IPS-NIHi11 (cell line): ENCODE data around the gene MYADML2.

Experiments
- DNase-seq: peaks from one replicate; pipeline ENCODE4 v3.0.0; 2012; ENCODE audit warnings: mixed read lengths, low spot score

The MYADML2 gene

DNA sequence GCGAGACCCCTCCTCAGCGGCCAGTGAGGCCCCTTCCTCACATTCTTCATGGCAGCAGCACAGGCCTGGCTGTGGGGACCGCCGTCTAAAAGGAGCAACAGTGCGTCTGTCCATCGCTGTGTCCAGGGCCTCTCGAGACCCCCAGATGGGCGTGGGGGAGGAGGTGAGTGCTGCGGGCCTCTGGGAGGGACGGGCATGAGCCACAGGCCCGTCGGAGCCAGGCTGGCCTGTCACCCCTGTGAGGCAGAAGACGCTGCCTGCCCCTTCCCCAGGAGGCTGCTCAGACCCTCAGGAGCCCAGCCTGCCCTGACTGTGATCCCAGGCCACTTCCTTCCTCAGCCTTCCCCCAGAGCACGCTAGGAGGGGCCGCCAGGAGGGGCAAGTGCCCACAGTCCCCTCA, 7.8 kb downstream of the MYADML2 start:
- DNase-seq: no peak

DNA sequence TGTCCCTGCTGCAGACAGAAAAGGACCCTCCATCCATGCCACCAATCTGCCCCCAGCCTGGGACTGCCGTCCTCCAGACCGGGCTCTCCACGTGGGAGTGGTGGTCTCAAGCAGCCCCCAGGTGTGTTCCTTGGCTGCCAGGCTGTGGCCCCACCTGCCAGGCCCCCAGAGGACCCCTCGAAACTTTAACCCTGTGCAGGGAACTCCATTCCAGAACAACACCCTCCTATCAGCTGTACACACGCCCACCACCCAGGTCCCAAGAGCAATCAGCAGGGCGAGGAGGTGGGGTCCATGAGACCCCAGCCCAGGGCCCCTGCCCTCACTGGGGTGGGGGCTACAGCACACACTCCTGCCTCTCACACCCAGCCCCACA, 11.3 kb downstream of the MYADML2 start:
- DNase-seq: no peak

DNA sequence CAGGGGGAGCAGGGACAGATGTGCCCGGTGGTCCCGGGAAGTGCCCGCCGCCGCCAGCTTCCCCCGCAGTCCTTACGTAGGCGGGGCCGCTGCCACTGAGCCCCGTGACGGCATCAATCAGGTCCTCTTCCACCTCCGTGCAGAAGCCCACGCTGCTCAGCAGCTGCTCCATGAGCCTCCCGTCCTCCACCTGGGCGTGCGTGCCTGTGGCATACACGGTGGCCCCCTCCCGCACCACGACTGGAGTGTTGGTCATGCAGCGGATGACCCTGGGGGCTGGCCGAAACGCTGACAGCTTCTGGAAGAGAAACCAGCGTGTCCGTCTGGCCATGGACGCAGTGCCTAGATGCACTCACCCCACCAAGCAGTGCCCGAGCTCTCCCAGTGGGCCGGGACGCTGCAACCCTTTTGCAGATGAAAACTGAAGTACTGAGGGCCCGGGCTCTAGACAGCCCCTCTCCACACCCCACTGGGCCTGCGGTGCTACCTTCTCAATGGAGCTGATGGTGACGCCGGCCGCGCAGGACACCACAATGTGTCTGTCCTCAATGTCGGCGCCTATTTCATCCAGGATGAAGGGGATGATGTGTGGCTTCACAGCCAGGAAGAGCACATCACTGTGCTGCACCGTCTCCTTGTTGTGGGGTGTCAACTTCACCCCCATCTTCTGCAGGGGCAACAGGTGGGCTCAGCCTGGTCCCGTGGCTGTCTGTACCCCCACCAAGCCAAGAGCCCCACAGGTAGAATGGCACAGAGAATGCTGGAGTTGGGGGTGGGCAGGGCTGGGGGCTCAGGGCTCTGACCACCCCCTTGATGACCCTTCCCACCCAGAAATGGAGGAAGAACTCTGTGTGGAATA, 12.0 kb downstream of the MYADML2 start:
- DNase-seq: no peak

DNA sequence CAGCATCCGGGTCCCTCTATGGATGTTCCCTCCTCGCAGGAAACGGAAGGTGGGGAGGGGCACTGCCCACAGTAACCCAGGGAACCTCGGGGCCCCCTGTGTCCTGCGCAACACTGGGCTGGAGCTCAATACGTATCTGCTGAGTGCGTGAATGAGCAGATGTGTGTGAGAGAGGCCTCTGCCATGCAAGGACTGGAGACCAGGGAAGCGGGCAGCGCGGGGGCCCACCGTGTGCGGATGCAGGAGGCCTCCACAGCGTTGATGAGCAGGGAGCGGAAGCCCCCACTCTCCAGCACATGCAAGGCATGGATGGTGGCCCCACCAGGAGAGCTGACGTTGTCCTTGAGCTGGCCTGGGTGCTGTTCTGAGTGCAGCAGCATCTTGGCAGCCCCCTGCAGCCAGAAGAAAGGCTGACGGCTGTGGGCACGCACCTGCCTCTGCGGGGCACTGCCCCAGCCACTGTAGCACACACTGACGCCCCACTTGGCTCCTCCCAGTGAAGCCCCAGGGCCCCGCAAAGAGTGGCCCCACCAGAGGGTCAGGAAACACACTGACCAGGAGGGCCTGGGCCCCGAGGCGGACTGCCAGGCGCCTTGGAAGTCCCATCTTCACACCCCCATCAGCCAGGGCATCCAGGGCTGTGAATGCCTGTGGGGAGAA, 12.8 kb downstream of the MYADML2 start:
- DNase-seq: no peak

DNA sequence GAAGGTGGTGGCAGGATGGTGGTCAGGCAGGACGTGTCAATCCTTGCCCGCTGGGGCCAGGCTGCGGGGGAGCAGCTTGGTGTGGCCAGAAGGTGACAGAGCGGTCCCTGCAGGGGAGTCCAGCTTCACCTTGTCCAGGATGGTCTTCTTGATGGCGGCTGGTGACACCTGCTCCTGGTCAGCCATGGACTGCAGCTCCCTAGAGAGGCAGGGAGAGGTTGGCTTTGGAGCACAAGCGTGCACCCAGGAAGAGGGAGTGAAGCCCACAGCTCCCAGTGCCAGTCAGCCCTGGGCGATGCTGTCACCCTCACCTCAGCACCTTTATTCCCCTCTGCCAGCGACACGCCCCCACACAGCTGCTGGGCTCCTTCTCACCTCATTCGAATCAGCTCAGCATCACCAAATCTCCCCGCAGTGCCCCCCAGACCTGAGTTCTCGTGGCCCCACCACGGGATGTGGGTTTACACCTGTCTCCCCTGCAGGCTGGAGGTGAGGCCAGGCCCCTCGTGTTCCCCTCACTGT, 13.8 kb downstream of the MYADML2 start:
- no peak for DNase-seq

DNA sequence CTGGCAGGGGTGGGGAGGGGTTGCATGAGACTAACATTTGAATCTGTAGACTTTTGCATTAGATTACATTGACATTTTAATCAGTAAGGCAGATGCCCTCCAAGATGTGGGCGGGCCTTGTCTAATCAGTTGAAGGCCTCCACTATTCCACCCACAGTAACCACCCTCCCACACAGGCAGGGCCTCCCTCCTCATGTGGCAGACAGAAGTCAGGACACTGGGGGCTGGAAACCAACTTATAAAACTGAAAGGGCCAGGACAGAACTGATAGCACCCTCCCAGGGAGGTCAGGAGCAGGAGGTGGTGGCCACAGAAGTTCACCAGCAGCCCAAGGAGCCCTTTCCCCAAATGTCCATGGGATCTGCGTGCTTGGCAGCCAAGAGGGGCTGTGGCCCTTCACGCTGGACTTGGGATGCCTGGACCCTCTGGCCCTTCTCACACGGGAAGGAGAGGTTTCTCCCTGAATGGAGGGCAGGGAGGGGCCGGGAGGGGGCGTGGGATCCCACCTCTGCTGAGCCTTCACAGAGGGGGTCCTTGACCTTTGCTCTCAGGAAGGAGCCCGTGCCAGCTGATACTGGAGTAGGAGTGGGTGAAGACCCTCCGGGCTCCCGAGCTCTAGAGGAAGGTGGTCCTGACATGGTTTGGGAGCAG, 14.6 kb downstream of the MYADML2 start:
- DNase-seq: no peak

DNA sequence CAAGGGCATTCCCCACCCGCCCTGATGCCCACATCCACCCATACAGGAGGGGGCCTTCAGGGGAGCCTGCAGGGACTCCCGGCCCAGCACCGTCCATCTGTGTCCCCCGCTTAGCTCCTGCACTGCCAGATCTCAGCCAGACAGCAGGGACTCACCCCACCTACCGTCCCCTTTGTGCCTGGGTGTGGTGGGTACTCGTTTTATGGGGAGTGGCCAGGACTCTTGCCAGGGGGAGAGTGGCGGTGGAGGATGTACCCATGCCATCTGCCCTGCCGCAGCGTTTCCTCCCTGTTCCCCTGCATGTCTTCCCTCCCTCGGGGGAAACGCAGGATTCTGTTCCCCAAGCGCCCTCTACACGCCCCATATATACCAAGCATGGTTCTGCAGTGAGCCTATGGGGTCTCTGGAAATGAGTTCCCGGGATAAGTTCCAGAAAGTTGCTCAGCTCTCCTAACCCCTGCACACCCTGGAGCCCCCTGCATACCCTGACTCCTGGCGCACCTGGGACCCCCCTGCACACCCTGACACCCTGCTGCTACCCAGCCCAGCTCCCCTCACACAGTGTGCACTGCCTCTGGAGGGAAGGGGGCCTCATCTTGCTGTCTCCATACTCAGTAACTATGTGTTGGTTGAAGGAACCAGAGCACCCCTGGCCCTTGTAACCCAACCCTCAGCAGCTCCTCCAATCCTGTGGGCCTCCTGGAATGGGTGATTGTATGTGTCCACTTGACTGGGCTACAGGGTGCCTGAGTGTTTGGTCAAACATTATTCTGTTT, 15.3 kb downstream of the MYADML2 start:
- DNase-seq: no peak

DNA sequence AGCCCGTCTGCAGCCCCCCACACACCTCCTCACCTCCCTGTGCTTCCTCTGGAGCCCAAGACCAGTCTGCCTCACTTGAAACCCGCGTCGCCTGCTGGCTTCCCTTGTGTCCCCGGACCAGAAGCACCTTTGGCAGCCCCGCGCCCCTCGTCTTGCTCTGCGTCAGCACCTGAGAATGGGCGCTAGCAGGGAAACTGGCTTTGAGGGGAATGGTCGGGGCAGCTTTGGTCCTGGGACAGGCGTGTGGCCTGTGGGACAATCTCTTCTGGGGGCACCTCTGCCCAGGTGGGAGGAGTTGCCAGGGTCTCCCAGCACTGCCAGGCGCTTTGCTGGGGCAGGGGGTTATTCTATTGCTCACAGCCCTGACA, 15.9 kb downstream of the MYADML2 start:
- DNase-seq: no peak

DNA sequence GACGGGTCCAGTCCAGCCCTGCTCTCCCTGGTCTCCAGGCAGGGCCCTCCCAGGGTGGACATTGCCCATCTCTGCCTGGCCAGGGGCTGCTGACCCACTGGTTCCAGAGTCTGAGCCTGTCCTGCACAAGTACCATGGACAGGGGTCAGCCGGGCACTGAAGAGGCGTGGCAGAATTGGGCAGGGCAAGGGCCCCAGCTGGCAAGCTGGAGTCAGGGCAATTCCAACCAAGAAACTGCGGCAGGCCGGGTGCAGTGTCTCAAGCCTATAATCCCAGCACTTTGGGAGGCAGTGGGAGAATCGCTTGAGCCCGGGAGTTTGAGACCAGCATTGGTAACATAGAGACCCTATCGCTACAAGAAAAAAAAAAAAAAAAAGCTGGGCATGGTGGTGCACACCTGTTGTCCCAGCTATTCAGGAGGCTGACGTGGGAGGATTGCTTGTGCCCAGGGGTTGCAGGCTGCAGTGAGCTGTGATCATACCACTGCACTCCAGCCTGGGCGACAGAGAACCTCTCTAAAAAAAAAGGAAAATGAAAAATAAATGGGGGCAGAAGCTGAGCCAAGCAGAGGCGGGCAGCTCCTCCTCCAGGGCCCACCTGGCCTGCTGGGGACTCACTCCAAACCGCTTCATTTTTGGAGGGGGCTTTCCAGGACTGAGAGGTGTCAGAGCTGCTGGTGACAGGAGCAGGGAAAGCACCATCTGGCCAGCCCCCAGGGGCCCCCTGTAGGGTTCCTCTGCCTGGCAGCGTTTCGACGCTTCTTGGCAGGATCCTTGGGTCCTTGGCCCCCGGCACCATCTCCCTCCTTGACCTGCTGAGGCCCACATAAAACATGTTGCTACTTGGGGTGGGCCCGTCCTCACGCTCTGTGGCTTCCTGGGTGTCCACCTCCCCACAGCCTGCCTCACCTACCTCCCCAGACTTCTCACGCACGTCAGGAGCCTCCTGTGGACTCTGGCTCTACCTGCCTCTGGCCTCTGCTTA, 16.6 kb downstream of the MYADML2 start:
- peak; percentile 30 for DNase-seq

DNA sequence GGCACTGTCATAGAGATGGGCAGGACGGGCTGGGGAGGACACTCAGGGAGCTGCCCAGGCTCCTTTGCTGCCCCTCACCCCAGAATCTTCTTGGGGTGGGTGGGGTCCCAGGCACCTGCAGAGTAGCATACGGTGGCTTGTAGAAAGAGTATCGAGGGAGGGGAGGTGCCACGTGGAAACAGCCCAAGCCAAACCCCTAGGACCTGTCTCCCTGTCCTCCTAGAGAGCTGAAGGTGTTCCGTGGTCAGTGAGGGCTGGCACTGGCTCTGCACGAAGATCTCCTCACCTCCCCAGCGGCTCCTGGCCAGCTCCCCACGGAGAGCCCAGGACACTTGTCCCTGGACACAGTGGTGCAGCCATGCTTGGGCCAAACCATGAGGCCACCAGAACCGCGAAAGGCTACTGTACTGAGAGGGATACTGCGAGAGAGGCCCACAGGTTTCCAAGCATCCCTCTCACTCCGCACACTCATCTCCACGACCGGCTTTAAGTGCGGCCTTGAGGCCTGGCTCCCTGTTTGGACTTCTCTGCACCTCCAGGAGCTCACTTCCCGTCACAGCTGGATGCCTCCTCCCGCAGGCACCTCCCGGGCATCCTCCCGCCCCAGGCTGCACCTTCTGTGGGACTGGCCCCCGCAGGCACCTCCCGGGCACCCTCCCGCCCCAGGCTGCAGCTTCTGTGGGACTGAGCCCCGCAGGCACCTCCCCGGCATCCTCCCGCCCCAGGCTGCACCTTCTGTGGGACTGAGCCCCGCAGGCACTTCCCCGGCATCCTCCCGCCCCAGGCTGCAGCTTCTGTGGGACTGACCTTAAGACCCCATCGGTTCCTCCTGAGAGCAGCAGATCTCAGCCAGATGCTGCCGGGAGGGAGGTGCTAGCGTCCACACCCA, 17.5 kb downstream of the MYADML2 start:
- DNase-seq: no peak

DNA sequence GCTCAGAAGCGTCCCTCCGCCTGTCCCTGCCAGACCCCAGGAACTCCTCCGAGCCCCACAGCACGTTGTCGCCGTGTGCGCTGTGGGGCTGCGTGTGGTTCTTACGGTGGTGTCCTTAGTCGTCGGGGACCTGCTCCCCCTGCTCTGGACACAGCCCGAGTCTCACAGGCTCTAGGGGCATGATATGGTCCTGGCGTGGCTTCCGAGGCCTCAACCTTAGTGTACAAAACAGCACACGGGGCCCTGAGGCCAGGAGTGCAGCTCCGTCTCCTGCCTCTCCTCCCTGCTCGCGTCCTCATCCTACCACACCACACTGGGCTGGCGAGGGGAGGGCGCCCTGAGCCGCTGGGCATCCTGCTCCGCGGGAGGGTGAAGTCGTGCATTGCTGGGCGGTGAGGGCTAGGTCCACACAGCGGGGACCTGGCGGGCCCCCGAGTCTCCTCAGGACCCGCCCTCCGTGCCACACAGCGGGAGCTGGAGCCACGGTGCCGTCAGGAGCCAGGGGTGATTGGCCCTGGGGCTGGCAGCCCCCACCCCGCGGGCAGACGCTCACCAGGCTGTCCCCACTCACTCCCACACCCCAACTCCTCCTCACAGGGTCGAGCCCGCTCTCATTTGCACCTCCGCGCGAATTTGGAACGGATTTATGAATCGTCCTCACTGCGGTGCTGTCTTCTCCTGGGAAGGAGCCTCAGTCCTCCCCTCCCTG, 18.3 kb downstream of the MYADML2 start:
- DNase-seq: peak; percentile 25

DNA sequence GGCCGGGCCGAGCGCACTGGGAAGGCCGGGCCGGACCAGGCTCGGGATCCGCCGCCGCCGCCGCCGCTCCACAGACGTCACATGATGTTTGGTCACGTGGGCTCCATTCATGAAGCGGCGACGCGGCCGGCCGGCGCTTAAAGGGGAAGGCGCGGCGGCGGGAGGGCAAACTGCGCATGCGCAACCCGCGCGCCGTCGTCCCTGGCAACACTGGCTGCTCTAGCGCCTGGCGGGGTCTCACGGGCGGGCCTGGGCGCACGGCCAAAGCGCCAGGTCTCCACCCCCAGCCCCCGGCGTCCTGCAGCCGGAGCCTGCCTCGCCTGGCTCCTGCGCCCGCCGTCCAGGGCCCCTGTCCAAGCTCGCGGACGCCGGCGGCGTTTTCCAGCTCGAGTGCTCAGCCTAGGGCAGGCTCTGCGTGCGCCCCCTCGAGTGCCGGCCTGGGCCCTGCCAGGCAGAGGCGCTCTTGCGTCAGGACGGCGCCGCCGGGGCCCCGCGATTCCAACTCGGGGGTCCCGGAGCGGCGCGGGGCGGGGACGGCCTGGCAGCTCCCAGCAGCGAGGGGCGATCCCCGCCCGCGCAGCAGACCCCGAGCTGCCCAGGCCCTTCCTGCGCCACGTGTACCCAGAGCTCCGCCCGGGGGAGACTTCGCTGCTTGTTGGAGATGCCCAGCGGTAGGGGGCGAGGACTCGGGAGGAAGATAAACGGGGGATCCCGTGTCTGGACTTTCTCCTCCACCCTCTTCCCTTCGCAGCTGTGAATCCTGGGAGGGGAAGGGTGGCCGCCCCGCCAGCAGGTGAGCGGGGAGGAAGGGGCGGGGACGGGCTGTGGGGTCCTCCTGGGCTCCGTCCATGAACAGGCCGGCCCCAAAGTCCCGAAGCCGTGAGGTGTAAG, 19.1 kb downstream of the MYADML2 start, which contains the start of gene MAFG:
MAFG (minus strand) TSS at position 83 of the 891 bp plus-strand sequence. CDS start 4,550 bp downstream, outside the sequence.
- peak; percentile 98 for DNase-seq

DNA sequence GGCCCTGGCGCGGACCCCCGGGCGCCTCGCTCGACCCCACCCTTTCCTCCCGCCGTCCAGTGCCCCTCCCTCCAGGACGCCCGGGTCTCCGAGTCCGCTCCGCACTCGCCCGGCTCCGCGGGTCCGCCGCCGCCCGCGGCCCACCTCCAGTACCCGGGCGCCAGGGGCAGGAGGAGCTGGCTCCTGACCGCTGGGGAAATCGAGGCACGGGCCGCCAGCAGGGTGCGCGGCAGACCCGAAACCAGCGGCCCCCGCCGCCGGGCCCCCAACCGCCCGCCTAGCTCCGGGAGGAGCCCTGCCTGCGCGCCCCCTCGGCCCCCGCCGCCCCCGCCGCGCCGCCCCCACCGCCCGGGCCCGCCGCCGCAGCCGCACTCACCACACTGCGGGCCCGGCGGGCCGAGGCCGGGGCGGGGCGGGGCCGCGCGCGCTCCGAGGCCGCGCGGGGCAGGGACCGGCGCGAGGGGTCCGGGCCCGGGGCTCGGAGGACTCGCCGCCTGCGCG, 19.8 kb downstream of the MYADML2 start:
- DNase-seq: no peak

DNA sequence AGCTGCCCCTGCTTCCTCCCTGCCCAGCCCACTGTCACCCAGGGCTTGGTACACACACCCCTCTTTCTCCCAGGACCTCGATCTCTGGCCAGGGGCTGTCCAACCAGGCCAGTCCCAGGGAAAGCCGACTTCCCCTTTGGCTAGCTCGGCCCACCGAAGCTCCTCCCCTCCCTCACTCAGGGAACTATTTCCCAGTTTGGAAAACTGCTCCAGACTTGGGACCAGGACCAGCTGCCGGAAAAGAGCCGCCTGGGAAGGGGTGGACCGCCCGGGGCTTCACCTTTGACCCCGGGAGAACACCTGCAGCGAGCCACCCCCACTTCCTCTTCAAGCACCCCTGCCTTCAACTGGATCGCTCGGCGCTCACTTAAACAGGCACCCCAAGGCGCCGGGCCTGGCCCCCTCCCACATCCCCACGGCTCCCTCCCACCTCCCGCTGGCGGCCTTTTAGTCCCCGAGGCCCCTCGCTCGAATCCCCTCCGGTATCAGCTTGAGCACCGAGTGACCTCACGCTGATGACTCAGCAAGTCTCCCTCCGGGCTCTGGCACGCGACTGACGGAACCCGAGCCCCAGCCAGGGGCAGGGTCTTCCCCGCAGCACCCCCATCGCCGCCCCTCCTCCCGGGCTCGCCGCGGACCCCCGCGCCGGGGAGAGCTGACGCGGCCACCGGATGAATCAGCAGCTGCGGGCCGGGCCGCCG, 20.4 kb downstream of the MYADML2 start:
- DNase-seq: peak; percentile 67

DNA sequence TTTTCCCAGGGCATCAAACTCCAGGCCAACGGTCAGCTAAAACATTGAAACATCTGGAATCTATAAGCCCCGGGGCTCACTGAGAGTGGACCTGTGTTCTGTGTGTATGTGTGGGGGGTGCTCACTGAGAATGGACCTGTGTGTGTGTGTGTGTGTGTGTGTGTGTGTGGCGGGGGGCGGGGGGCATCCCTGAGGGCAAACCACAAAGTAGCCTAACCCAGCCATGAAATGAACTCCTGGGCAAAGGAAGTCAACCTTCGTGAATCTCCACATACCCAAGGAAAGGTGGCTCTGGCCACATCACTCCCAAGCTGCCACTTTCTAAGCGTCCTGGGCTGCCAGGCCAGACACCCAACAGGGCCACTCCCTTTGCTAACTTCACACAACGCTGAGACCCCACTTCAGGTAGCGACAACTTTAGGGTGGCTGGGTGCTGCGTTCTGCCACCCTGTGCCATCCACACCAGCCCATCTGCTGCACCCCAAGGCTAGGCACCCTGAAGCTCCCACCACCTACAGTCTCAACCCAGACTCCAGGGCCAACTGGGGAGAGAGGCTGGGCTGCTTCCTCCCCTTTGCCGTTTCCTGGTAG, 21.1 kb downstream of the MYADML2 start:
- no peak for DNase-seq
